ENCODE measurements around the gene LAD1.

LAD1 gene

GRCh38 chr1:201361652-201362504, 37.2 kb downstream of the LAD1 start:
- peak; percentile 44 for DNase-seq

GRCh38 chr1:201360901-201361651, 38.0 kb downstream of the LAD1 start:
- DNase-seq, result no peak

GRCh38 chr1:201360486-201360885, 38.6 kb downstream of the LAD1 start:
- DNase-seq, result no peak

GRCh38 chr1:201359873-201360210, 39.3 kb downstream of the LAD1 start:
- no peak for DNase-seq

GRCh38 chr1:201359031-201359872, 39.9 kb downstream of the LAD1 start:
- no peak for DNase-seq

- peak; percentile 45 for DNase-seq
Observed at GRCh38 chr1:201358596-201358995, 40.5 kb downstream of the LAD1 start.

- no peak for DNase-seq
Observed at GRCh38 chr1:201357636-201358348, 41.3 kb downstream of the LAD1 start.

GRCh38 chr1:201357211-201357610, 41.9 kb downstream of the LAD1 start:
- no peak for DNase-seq

GRCh38 chr1:201356701-201357100, 42.4 kb downstream of the LAD1 start:
- DNase-seq, result no peak

GRCh38 chr1:201356236-201356635, 42.9 kb downstream of the LAD1 start:
- no peak for DNase-seq

- DNase-seq, result no peak
Observed at GRCh38 chr1:201355471-201355870, 43.7 kb downstream of the LAD1 start.

- no peak for DNase-seq
Observed at GRCh38 chr1:201354901-201355295, 44.2 kb downstream of the LAD1 start.

GRCh38 chr1:201354151-201354900, 44.8 kb downstream of the LAD1 start:
- no peak for DNase-seq

GRCh38 chr1:201353186-201353940, 45.8 kb downstream of the LAD1 start:
- DNase-seq, result no peak

GRCh38 chr1:201351617-201352016, 47.5 kb downstream of the LAD1 start:
- no peak for DNase-seq

GRCh38 chr1:201350884-201351283, 48.2 kb downstream of the LAD1 start:
- DNase-seq, result no peak

GRCh38 chr1:201350361-201350725, 48.8 kb downstream of the LAD1 start:
- DNase-seq, result no peak

GRCh38 chr1:201349092-201349491, 50.0 kb downstream of the LAD1 start:
- DNase-seq, result no peak

- peak; percentile 56 for DNase-seq
Observed at GRCh38 chr1:201348211-201348566, 50.9 kb downstream of the LAD1 start.

- no peak for DNase-seq
Observed at GRCh38 chr1:201347498-201348210, 51.5 kb downstream of the LAD1 start.
